T-helper 2 cell treated with Interferon-gamma antibody and Interleukin-4, amounts not matched to agents 5 μg/mL and 100 μg/mL, for 36 hours (primary cell): ENCODE measurements around the gene RYR2.
"Not testable (repeated sequence)": the region's sequence is repeated elsewhere in the genome, so short reads cannot be mapped to it uniquely, and the experiment has no call there.

Experiments used
- DNase-seq: peaks from one replicate; pipeline ENCODE4 v3.0.0; 2021; ENCODE audit warnings: low spot score
- H3K27ac Mint-ChIP-seq: one replicate; pipeline ENCODE4 v1.8.0; 2021; ENCODE audit warnings: mild to moderate bottlenecking, mixed read lengths
- H3K27me3 Mint-ChIP-seq: one replicate; pipeline ENCODE4 v1.8.0; 2021; ENCODE audit warnings: low read depth, mixed read lengths
- H3K36me3 Mint-ChIP-seq: one replicate; pipeline ENCODE4 v1.8.0; 2021; ENCODE audit warnings: low read depth, mixed read lengths
- H3K4me1 Mint-ChIP-seq: one replicate; pipeline ENCODE4 v1.8.0; 2021; ENCODE audit warnings: low read depth, mixed read lengths
- H3K4me3 Mint-ChIP-seq: one replicate; pipeline ENCODE4 v1.8.0; 2022; ENCODE audit warnings: mild to moderate bottlenecking, moderate library complexity, mixed read lengths
- H3K9me3 Mint-ChIP-seq: one replicate; pipeline ENCODE4 v1.8.0; 2021; ENCODE audit warnings: mixed read lengths

The RYR2 gene

GRCh38 chr1:237120683-237121082 is 78.7 kb downstream of the RYR2 start:
- no peaks in the 10 kb centered on the region for H3K36me3 Mint-ChIP-seq
- no peak for DNase-seq
- no peaks in the 10 kb centered on the region for H3K4me1 Mint-ChIP-seq
- H3K9me3 Mint-ChIP-seq: no peaks in the 10 kb centered on the region
- H3K27me3 Mint-ChIP-seq: no peaks in the 10 kb centered on the region
- H3K27ac Mint-ChIP-seq: no peak overlapping the region
- H3K4me3 Mint-ChIP-seq: no peak overlapping the region

GRCh38 chr1:237124856-237125462 is 83.0 kb downstream of the RYR2 start:
- Mint-ChIP-seq H3K27me3 (no peaks in the 10 kb centered on the region), H3K4me3 (no peak overlapping the region), H3K9me3 (peaks cover 12% of the 10 kb centered on the region), H3K4me1 (no peaks in the 10 kb centered on the region), H3K36me3 (no peaks in the 10 kb centered on the region), H3K27ac (no peak overlapping the region)
- no peak for DNase-seq

GRCh38 chr1:237126180-237126579 is 84.2 kb downstream of the RYR2 start:
- no peak overlapping the region for H3K27ac Mint-ChIP-seq
- no peak for DNase-seq
- peaks cover 17% of the 10 kb centered on the region for H3K9me3 Mint-ChIP-seq
- H3K36me3 Mint-ChIP-seq: no peaks in the 10 kb centered on the region
- H3K4me3 Mint-ChIP-seq: no peak overlapping the region
- no peaks in the 10 kb centered on the region for H3K4me1 Mint-ChIP-seq
- no peaks in the 10 kb centered on the region for H3K27me3 Mint-ChIP-seq

GRCh38 chr1:237127301-237127700 is 85.3 kb downstream of the RYR2 start:
- H3K4me1 Mint-ChIP-seq, H3K4me3 Mint-ChIP-seq, H3K36me3 Mint-ChIP-seq, H3K27me3 Mint-ChIP-seq, H3K27ac Mint-ChIP-seq, DNase-seq: not testable (repeated sequence)
- peaks cover 21% of the 10 kb centered on the region for H3K9me3 Mint-ChIP-seq

- Mint-ChIP-seq H3K27me3 (no peaks in the 10 kb centered on the region), H3K27ac (no peak overlapping the region), H3K9me3 (peaks cover 27% of the 10 kb centered on the region), H3K36me3 (no peaks in the 10 kb centered on the region), H3K4me1 (no peaks in the 10 kb centered on the region), H3K4me3 (no peak overlapping the region)
- no peak for DNase-seq
Measured at GRCh38 chr1:237133921-237134320, 91.9 kb downstream of the RYR2 start.

- Mint-ChIP-seq H3K4me1 (no peaks in the 10 kb centered on the region), H3K36me3 (no peaks in the 10 kb centered on the region), H3K4me3 (no peak overlapping the region), H3K27ac (no peak overlapping the region), H3K27me3 (no peaks in the 10 kb centered on the region), H3K9me3 (peaks cover 21% of the 10 kb centered on the region)
- no peak for DNase-seq
Measured at GRCh38 chr1:237134929-237135328, 92.9 kb downstream of the RYR2 start.

- Mint-ChIP-seq H3K36me3 (no peaks in the 10 kb centered on the region), H3K4me3 (no peak overlapping the region), H3K27ac (no peak overlapping the region), H3K4me1 (no peaks in the 10 kb centered on the region), H3K9me3 (peaks cover under 1% of the 10 kb centered on the region), H3K27me3 (no peaks in the 10 kb centered on the region)
- no peak for DNase-seq
Measured at GRCh38 chr1:237138551-237138950, 96.6 kb downstream of the RYR2 start.

- Mint-ChIP-seq H3K27me3 (no peaks in the 10 kb centered on the region), H3K4me3 (no peak overlapping the region), H3K9me3 (no peaks in the 10 kb centered on the region), H3K36me3 (no peaks in the 10 kb centered on the region), H3K4me1 (no peaks in the 10 kb centered on the region), H3K27ac (no peak overlapping the region)
- no peak for DNase-seq
Measured at GRCh38 chr1:237139732-237140131, 97.7 kb downstream of the RYR2 start.

GRCh38 chr1:237140986-237141385 is 99.0 kb downstream of the RYR2 start:
- DNase-seq: no peak
- no peaks in the 10 kb centered on the region for H3K4me1 Mint-ChIP-seq
- H3K36me3 Mint-ChIP-seq: no peaks in the 10 kb centered on the region
- no peaks in the 10 kb centered on the region for H3K27me3 Mint-ChIP-seq
- H3K4me3 Mint-ChIP-seq: no peak overlapping the region
- H3K9me3 Mint-ChIP-seq: no peaks in the 10 kb centered on the region
- H3K27ac Mint-ChIP-seq: no peak overlapping the region

GRCh38 chr1:237141502-237141901 is 99.5 kb downstream of the RYR2 start:
- Mint-ChIP-seq H3K27ac (no peak overlapping the region), H3K36me3 (no peaks in the 10 kb centered on the region), H3K9me3 (no peaks in the 10 kb centered on the region)

GRCh38 chr1:237145379-237146135 is 103.6 kb downstream of the RYR2 start:
- Mint-ChIP-seq H3K27me3 (no peaks in the 10 kb centered on the region), H3K4me1 (no peaks in the 10 kb centered on the region), H3K4me3 (no peak overlapping the region), H3K9me3 (no peaks in the 10 kb centered on the region), H3K36me3 (no peaks in the 10 kb centered on the region), H3K27ac (no peak overlapping the region)
- DNase-seq: no peak

More at GRCh38 chr1:237141502-237141901, 99.5 kb downstream of the RYR2 start:
- no peak for DNase-seq
- H3K4me1 Mint-ChIP-seq: no peaks in the 10 kb centered on the region
- no peaks in the 10 kb centered on the region for H3K27me3 Mint-ChIP-seq
- no peak overlapping the region for H3K4me3 Mint-ChIP-seq

- no peaks in the 10 kb centered on the region for H3K4me1 Mint-ChIP-seq
- no peak for DNase-seq
- no peaks in the 10 kb centered on the region for H3K36me3 Mint-ChIP-seq
- no peak overlapping the region for H3K27ac Mint-ChIP-seq
- H3K9me3 Mint-ChIP-seq: no peaks in the 10 kb centered on the region
- H3K27me3 Mint-ChIP-seq: no peaks in the 10 kb centered on the region
- no peak overlapping the region for H3K4me3 Mint-ChIP-seq
Measured at GRCh38 chr1:237146241-237146640, 104.3 kb downstream of the RYR2 start.

GRCh38 chr1:237149857-237150256 is 107.9 kb downstream of the RYR2 start:
- Mint-ChIP-seq H3K4me1 (no peaks in the 10 kb centered on the region), H3K9me3 (no peaks in the 10 kb centered on the region), H3K4me3 (no peak overlapping the region), H3K36me3 (no peaks in the 10 kb centered on the region), H3K27me3 (no peaks in the 10 kb centered on the region), H3K27ac (no peak overlapping the region)
- DNase-seq: no peak

- not testable (repeated sequence) for H3K9me3 Mint-ChIP-seq, H3K36me3 Mint-ChIP-seq, H3K4me1 Mint-ChIP-seq, DNase-seq, H3K27ac Mint-ChIP-seq, H3K27me3 Mint-ChIP-seq, H3K4me3 Mint-ChIP-seq
Measured at GRCh38 chr1:237151979-237152378, 110.0 kb downstream of the RYR2 start.
